ENCODE results near the gene BMPR1A.

Gene BMPR1A

GRCh38 chr10:86715836-86716235 is 40.6 kb upstream of the BMPR1A start:
- Histone ChIP-seq H3K36me3 (ENCODE audit: control insufficient read depth, insufficient read depth, low read length) (no peaks in the 10 kb centered on the region), H3K27me3 (replicated peaks; ENCODE audit: control insufficient read depth, insufficient read depth, low read length) (no peaks in the 10 kb centered on the region), H3K4me3 (replicated peaks; ENCODE audit: low read depth, low read length) (no peak overlapping the region)
- TF ChIP-seq, protein P1, sequence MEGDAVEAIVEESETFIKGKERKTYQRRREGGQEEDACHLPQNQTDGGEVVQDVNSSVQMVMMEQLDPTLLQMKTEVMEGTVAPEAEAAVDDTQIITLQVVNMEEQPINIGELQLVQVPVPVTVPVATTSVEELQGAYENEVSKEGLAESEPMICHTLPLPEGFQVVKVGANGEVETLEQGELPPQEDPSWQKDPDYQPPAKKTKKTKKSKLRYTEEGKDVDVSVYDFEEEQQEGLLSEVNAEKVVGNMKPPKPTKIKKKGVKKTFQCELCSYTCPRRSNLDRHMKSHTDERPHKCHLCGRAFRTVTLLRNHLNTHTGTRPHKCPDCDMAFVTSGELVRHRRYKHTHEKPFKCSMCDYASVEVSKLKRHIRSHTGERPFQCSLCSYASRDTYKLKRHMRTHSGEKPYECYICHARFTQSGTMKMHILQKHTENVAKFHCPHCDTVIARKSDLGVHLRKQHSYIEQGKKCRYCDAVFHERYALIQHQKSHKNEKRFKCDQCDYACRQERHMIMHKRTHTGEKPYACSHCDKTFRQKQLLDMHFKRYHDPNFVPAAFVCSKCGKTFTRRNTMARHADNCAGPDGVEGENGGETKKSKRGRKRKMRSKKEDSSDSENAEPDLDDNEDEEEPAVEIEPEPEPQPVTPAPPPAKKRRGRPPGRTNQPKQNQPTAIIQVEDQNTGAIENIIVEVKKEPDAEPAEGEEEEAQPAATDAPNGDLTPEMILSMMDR (IDR thresholded peaks at IDR 0.05; ENCODE audit: insufficient read depth, low read length, poor library complexity, severe bottlenecking): no peak
- no peak for DNase-seq (ENCODE audit: extremely low read depth, insufficient read length)

DNA sequence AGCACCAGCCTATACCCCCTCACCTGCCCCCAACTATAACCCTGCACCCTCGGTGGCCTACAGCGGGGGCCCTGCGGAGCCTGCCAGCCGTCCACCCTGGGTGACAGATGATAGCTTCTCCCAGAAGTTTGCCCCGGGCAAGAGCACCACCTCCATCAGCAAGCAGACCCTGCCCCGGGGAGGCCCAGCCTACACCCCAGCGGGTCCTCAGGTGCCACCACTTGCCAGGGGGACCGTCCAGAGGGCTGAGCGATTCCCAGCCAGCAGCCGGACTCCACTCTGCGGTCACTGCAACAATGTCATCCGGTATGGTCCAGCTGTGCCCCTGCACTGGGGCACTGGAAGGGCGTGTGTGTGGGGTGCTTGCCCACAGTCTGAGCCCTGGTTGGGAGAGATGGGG is 40.0 kb upstream of the BMPR1A start:
- TF ChIP-seq, protein P1 (IDR thresholded peaks at IDR 0.05; ENCODE audit: insufficient read depth, low read length, poor library complexity, severe bottlenecking): no peak
- Histone ChIP-seq H3K27me3 (replicated peaks; ENCODE audit: control insufficient read depth, insufficient read depth, low read length) (no peaks in the 10 kb centered on the region; the same call in 1 of the 2 replicates), H3K36me3 (ENCODE audit: control insufficient read depth, insufficient read depth, low read length) (no peaks in the 10 kb centered on the region), H3K4me3 (replicated peaks; ENCODE audit: low read depth, low read length) (no peak overlapping the region)
- no peak for DNase-seq (ENCODE audit: extremely low read depth, insufficient read length)

- no peaks in the 10 kb centered on the region; the same call in 1 of the 2 replicates for H3K27me3 ChIP-seq (replicated peaks; ENCODE audit: control insufficient read depth, insufficient read depth, low read length)
- no peak for DNase-seq (ENCODE audit: extremely low read depth, insufficient read length)
- H3K36me3 ChIP-seq (ENCODE audit: control insufficient read depth, insufficient read depth, low read length): no peaks in the 10 kb centered on the region
- TF ChIP-seq, protein P1 (IDR thresholded peaks at IDR 0.05; ENCODE audit: insufficient read depth, low read length, poor library complexity, severe bottlenecking): no peak
- no peak overlapping the region for H3K4me3 ChIP-seq (replicated peaks; ENCODE audit: low read depth, low read length)
These were observed 37.9 kb upstream of the BMPR1A start for GRCh38 chr10:86718556-86718955.

- Histone ChIP-seq H3K4me3 (replicated peaks; ENCODE audit: low read depth, low read length) (no peak overlapping the region), H3K36me3 (ENCODE audit: control insufficient read depth, insufficient read depth, low read length) (no peaks in the 10 kb centered on the region), H3K27me3 (replicated peaks; ENCODE audit: control insufficient read depth, insufficient read depth, low read length) (no peaks in the 10 kb centered on the region; the same call in 1 of the 2 replicates)
- no peak for DNase-seq (ENCODE audit: extremely low read depth, insufficient read length)
- TF ChIP-seq, protein P1 (IDR thresholded peaks at IDR 0.05; ENCODE audit: insufficient read depth, low read length, poor library complexity, severe bottlenecking): no peak
These were observed 35.2 kb upstream of the BMPR1A start for GRCh38 chr10:86721232-86721631.

- TF ChIP-seq, protein P1 (IDR thresholded peaks at IDR 0.05; ENCODE audit: insufficient read depth, low read length, poor library complexity, severe bottlenecking): no peak
- no peaks in the 10 kb centered on the region for H3K36me3 ChIP-seq (ENCODE audit: control insufficient read depth, insufficient read depth, low read length)
- H3K27me3 ChIP-seq (replicated peaks; ENCODE audit: control insufficient read depth, insufficient read depth, low read length): no peaks in the 10 kb centered on the region; the same call in 1 of the 2 replicates
- DNase-seq (ENCODE audit: extremely low read depth, insufficient read length): no peak
- no peak overlapping the region for H3K4me3 ChIP-seq (replicated peaks; ENCODE audit: low read depth, low read length)
These were observed 33.4 kb upstream of the BMPR1A start for GRCh38 chr10:86723009-86723408.

DNA sequence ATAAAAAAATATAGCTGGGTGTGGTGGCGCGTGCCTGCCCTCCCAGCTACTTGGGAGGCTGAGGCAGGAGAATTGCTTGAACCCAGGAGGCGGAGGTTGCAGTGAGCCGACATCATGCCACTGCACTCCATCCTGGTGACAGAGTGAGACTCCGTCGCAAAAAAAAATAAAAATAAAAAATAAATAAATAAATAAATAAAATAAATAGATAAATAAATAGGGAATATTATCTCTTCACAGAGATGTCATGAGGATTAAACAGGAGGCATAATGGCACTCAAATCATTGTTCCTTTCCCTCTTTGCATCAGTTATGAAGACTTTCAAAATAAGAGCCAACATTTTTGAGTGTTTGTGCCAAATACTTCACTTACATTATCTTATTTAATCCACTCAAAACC is 32.0 kb upstream of the BMPR1A start:
- no peaks in the 10 kb centered on the region for H3K36me3 ChIP-seq (ENCODE audit: control insufficient read depth, insufficient read depth, low read length)
- no peaks in the 10 kb centered on the region; the same call in 1 of the 2 replicates for H3K27me3 ChIP-seq (replicated peaks; ENCODE audit: control insufficient read depth, insufficient read depth, low read length)
- TF ChIP-seq, protein P1 (IDR thresholded peaks at IDR 0.05; ENCODE audit: insufficient read depth, low read length, poor library complexity, severe bottlenecking): no peak
- no peak for DNase-seq (ENCODE audit: extremely low read depth, insufficient read length)
- H3K4me3 ChIP-seq (replicated peaks; ENCODE audit: low read depth, low read length): no peak overlapping the region

Data from GM06990 (cell line).